Mesenchymal stem cell (in vitro differentiated cells and primary cell): ENCODE measurements around the gene TLN1.

Source experiments
- DNase-seq: peaks from one replicate; pipeline ENCODE4 v3.0.0-alpha.2; 2013
- H2AFZ ChIP-seq: one replicate; pipeline ENCODE4 v1.6.1; 2013; ENCODE audit warnings: low read depth, mild to moderate bottlenecking, control low read depth, inconsistent platforms, low read length, moderate library complexity
- H2AK5ac ChIP-seq: 2 replicates; pipeline ENCODE4 v1.6.1; 2013; ENCODE audit warnings: low read length, moderate library complexity, mild to moderate bottlenecking, inconsistent platforms; ENCODE audit not compliant: severe bottlenecking
- H2BK120ac ChIP-seq: one replicate; pipeline ENCODE4 v1.6.1; 2013; ENCODE audit warnings: low read depth, mild to moderate bottlenecking, inconsistent platforms, low read length, moderate library complexity
- H2BK12ac ChIP-seq, 2 experiments: one replicate each; pipeline ENCODE4 v1.6.1; 2013; ENCODE audit warnings: inconsistent platforms in 2 of 2, low read length in 2 of 2, mild to moderate bottlenecking in 2 of 2, moderate library complexity in 2 of 2, control low read depth in 1 of 2
- H2BK15ac ChIP-seq: one replicate; pipeline ENCODE4 v1.6.1; 2013; ENCODE audit warnings: mild to moderate bottlenecking, low read depth, inconsistent platforms; ENCODE audit not compliant: poor library complexity, severe bottlenecking
- H2BK5ac ChIP-seq: 2 replicates; pipeline ENCODE4 v1.6.1; 2013; ENCODE audit warnings: low read depth, mild to moderate bottlenecking, low read length, control low read depth, inconsistent platforms; ENCODE audit not compliant: poor library complexity, severe bottlenecking
- H3K14ac ChIP-seq, 2 experiments: one replicate each; pipeline ENCODE4 v1.6.1; 2013; ENCODE audit warnings: inconsistent platforms in 2 of 2, low read length in 2 of 2, control low read depth in 1 of 2, mild to moderate bottlenecking in 1 of 2, moderate library complexity in 1 of 2
- H3K18ac ChIP-seq, 2 experiments: one replicate each; pipeline ENCODE4 v1.6.1; 2013; ENCODE audit warnings: inconsistent platforms in 2 of 2, low read length in 2 of 2, control low read depth in 1 of 2, low read depth in 1 of 2, mild to moderate bottlenecking in 1 of 2
- H3K23ac ChIP-seq, 2 experiments: one replicate each; pipeline ENCODE4 v1.6.1; 2013; ENCODE audit warnings: inconsistent platforms in 2 of 2, low read length in 2 of 2, mild to moderate bottlenecking in 2 of 2, moderate library complexity in 2 of 2, control low read depth in 1 of 2
- H3K27ac ChIP-seq: 2 replicates; pipeline ENCODE4 v1.5.1; 2013; ENCODE audit warnings: mild to moderate bottlenecking, moderate library complexity, low read length, control low read depth, inconsistent platforms; ENCODE audit not compliant: poor library complexity, severe bottlenecking
- H3K27me3 ChIP-seq, 2 experiments: 2 replicates each; pipeline versions ENCODE4 v1.6.1 to v1.7.0; 2013; ENCODE audit warnings: low read length in 2 of 2, mild to moderate bottlenecking in 2 of 2, moderate library complexity in 2 of 2, control low read depth in 1 of 2, inconsistent platforms in 1 of 2; ENCODE audit not compliant: control insufficient read depth in 1 of 2, insufficient read depth in 1 of 2
- H3K36me3 ChIP-seq, 2 experiments: 2 replicates each; pipeline versions ENCODE4 v1.6.1 to v1.7.0; 2013; ENCODE audit warnings: low read length in 2 of 2, control low read depth in 1 of 2, inconsistent platforms in 1 of 2, low read depth in 1 of 2, mild to moderate bottlenecking in 1 of 2; ENCODE audit not compliant: insufficient read depth in 2 of 2, control insufficient read depth in 1 of 2
- H3K4ac ChIP-seq, 2 experiments: one replicate each; pipeline ENCODE4 v1.6.1; 2013; ENCODE audit warnings: inconsistent platforms in 2 of 2, low read length in 2 of 2, mild to moderate bottlenecking in 2 of 2, moderate library complexity in 2 of 2, control low read depth in 1 of 2, low read depth in 1 of 2
- H3K4me1 ChIP-seq: 2 replicates; pipeline ENCODE4 v1.6.1; 2013; ENCODE audit warnings: low read depth, low read length, control low read depth; ENCODE audit not compliant: control insufficient read depth, insufficient read depth
- H3K4me2 ChIP-seq: 2 replicates; pipeline ENCODE4 v1.6.1; 2013; ENCODE audit warnings: low read length, mild to moderate bottlenecking, inconsistent platforms; ENCODE audit not compliant: poor library complexity, severe bottlenecking
- H3K4me3 ChIP-seq, 2 experiments: 2 replicates each; pipeline versions ENCODE4 v1.5.1 to v1.7.0; 2013; ENCODE audit warnings: low read length in 2 of 2, mild to moderate bottlenecking in 2 of 2, control low read depth in 1 of 2, low read depth in 1 of 2; ENCODE audit not compliant: insufficient read depth in 1 of 2
- H3K79me1 ChIP-seq: replicated peaks from 2 replicates; pipeline ENCODE4 v1.6.1; 2013; ENCODE audit warnings: mild to moderate bottlenecking, control low read depth, low read length, inconsistent platforms; ENCODE audit not compliant: poor library complexity, severe bottlenecking
- H3K9ac ChIP-seq: 2 replicates; pipeline ENCODE4 v1.7.0; 2013; ENCODE audit warnings: mild to moderate bottlenecking, low read length, moderate library complexity
- H3K9me3 ChIP-seq: 2 replicates; pipeline ENCODE4 v1.7.0; 2013; ENCODE audit warnings: mild to moderate bottlenecking, low read length; ENCODE audit not compliant: control insufficient read depth
- H4K8ac ChIP-seq: one replicate; pipeline ENCODE4 v1.6.1; 2013; ENCODE audit warnings: inconsistent platforms, mild to moderate bottlenecking, low read length, moderate library complexity
- H4K91ac ChIP-seq: one replicate; pipeline ENCODE4 v1.6.1; 2013; ENCODE audit warnings: mild to moderate bottlenecking, low read length, inconsistent platforms
- WGBS: methylation state at CpG from one replicate; pipeline ENCODE4 v1.1.7; 2013; ENCODE audit warnings: mixed read lengths; 5-methylcytosine and 5-hydroxymethylcytosine counted together

Gene TLN1

DNA sequence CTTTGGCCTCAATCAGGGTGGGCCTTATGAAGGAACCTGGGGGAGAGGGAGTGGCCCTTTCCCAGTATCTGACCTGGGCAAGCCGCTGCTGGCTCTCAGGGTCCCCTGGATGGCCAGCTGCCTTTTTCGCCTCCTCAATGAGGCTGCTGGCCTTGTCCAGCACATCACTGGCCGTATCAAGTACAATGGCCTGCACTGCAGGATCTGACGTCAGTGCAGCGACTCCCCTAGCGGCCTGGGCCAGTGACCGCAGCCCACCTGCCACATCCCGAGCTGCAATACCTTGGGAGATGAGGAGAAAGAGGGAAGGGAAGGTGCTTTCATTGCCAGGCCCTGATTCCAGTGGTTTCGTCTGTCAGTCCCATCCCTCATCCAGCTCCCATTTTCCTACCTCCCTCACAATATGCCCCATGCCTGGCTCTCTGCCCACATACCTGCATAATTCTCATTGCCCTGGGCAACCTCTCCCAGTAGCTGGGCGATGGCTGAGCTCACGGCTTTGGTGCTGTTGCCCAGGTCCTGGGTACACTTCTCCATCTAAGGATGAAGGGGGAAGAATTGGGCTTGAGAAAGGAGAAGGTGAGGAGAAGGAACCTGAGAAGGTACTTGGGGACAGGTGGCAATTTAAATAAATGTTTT is 19.1 kb downstream of the TLN1 start:
- no peak overlapping the region for H2BK12ac ChIP-seq
- no peak overlapping the region for H3K4me3 ChIP-seq
- WGBS = 95% methylated on average over 10 of the region's 11 CpGs
- H3K9me3 ChIP-seq = no peaks in the 10 kb centered on the region
- no peak overlapping the region for H2AFZ ChIP-seq
- no peak overlapping the region for H3K23ac ChIP-seq
- no peak for DNase-seq
- H2BK15ac ChIP-seq = no peak overlapping the region
- no peak overlapping the region for H3K18ac ChIP-seq
- no peak overlapping the region for H3K9ac ChIP-seq
- H3K79me1 ChIP-seq = peaks cover 48% of the 10 kb centered on the region
- H2BK5ac ChIP-seq = no peak overlapping the region
- H3K27ac ChIP-seq = no peak overlapping the region
- H4K8ac ChIP-seq = no peak overlapping the region
- no peak overlapping the region for H2AK5ac ChIP-seq
- peaks cover 74 to 94% of the 10 kb centered on the region in 2 experiments for H3K36me3 ChIP-seq
- no peak overlapping the region for H2BK120ac ChIP-seq
- no peak overlapping the region for H3K4ac ChIP-seq
- H4K91ac ChIP-seq = no peak overlapping the region
- H3K4me2 ChIP-seq = no peak overlapping the region
- H3K4me1 ChIP-seq = peaks cover 7% of the 10 kb centered on the region
- no peak overlapping the region for H3K14ac ChIP-seq
- no peaks in the 10 kb centered on the region for H3K27me3 ChIP-seq

DNA sequence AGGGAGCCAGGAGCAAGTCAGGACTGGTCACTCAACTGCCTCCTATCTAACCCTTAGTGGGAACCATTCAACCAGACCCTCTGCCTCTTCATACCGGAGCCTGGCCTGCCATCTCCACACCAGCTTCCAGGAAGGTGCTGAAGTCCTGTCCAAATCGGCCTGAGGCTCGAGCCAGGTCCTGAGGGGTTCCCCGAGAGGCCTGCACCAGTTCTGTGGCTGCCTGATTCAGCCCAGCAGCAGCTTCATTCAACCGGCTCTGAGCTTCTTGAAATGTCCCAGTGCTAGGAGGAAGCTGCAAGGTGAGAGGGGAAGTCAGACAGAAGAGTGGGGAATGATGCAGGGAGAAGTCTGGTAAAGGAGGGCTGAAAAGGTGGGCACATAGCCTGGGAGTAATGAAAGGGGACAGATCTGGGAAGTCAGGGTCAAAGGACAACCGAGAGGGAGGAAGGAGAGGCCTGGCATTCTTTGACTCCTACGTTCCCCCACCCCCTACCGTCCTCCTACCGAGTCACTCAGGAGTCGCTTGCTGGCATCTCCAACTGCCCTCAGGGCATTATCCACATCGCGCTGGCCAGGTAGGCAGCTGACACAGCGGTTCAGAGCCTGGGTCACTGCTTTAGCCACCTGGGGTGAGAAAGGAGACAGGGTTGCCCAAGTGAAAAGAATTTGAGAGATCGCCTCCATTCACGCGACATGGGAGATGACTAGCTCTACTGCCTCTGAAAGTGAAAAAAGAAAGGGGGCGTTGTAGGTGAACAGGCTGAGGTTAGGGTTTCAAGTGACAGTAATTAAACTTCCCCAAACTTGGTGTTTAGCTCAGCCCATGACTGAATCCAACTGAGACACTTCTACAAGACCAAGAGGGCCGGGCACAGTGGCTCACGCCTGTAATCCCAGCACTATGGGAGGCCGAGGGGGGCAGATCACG is 20.2 kb downstream of the TLN1 start:
- DNase-seq = no peak
- no peak overlapping the region for H2AK5ac ChIP-seq
- H3K4me3 ChIP-seq = no peak overlapping the region
- no peak overlapping the region for H3K14ac ChIP-seq
- no peak overlapping the region for H3K9ac ChIP-seq
- no peak overlapping the region for H2BK5ac ChIP-seq
- H2BK15ac ChIP-seq = no peak overlapping the region
- H3K4ac ChIP-seq = no peak overlapping the region
- H3K9me3 ChIP-seq = no peaks in the 10 kb centered on the region
- H3K4me1 ChIP-seq = peaks cover 4% of the 10 kb centered on the region
- H2BK120ac ChIP-seq = no peak overlapping the region
- H4K8ac ChIP-seq = no peak overlapping the region
- H3K4me2 ChIP-seq = no peak overlapping the region
- H3K23ac ChIP-seq = no peak overlapping the region
- peaks cover 74 to 94% of the 10 kb centered on the region in 2 experiments for H3K36me3 ChIP-seq
- peaks cover 48% of the 10 kb centered on the region for H3K79me1 ChIP-seq
- WGBS = 97% methylated on average over 21 of the region's 21 CpGs
- no peak overlapping the region for H3K27ac ChIP-seq
- H2AFZ ChIP-seq = no peak overlapping the region
- no peak overlapping the region for H4K91ac ChIP-seq
- no peak overlapping the region for H3K18ac ChIP-seq
- H2BK12ac ChIP-seq = no peak overlapping the region
- H3K27me3 ChIP-seq = no peaks in the 10 kb centered on the region

DNA sequence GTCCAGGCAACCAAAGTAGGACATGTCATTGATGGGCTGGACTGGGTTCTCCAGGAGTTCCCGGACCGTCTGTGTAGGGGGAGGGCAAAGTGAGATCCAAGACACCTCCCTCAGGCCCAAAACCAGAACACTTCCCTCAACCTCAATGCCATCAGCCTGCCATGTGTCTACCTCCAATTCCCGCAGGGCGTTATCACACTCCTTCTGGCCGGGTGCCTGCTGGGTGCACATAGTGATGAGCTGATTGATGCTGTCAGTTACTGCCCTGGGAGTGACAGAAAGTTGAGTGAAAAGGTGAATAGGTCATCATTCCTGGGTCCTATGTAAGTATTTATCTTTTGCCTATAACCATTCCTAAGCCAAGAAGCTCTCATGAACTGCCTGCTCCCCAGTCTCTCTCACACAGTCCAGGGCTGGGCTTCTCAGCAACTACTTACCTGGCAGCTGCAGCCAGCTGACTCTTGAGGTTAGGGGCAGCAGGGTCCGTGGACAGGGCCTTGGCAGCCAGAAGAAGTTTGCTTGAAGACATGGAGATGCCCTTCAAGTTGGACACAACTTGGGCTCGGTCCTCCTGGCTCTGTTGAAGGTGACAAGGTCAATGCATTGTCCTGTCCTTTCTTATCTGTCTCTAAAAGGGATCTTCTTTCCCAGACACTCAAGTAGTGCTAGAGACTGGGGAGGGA is 21.0 kb downstream of the TLN1 start:
- no peak overlapping the region for H2BK15ac ChIP-seq
- H3K79me1 ChIP-seq = peaks cover 56% of the 10 kb centered on the region
- H3K9me3 ChIP-seq = no peaks in the 10 kb centered on the region

DNA sequence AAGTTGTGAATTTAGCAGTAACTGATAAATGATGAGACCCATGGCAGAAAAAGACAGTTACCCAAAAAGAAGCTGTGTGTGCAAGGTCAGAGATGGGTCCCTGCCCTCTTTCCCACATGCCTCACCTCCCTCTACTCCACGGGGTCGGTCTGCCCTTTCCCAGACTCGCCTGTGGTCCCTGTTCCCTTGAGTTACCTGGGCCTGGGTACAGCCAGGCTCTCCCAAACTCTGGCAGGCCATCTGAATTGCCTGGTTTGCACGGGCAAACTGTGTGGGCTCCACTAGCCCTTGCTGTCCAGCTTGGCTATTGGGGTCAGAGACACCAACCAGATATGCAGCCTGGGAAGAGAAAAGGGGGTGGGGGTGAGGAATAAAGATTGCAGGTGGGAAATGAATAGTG is 23.8 kb downstream of the TLN1 start:
- Histone ChIP-seq H3K4me3 (no peak overlapping the region), H3K4ac (no peak overlapping the region), H3K23ac (no peak overlapping the region), H3K4me2 (no peak overlapping the region), H3K4me1 (no peaks in the 10 kb centered on the region), H3K36me3 (peaks cover 83 to 94% of the 10 kb centered on the region in 2 experiments), H2AK5ac (no peak overlapping the region), H2BK15ac (no peak overlapping the region), H3K18ac (no peak overlapping the region), H4K8ac (no peak overlapping the region), H3K9me3 (no peaks in the 10 kb centered on the region), H2BK5ac (no peak overlapping the region), H3K14ac (no peak overlapping the region), H2BK120ac (no peak overlapping the region), H4K91ac (no peak overlapping the region), H3K9ac (no peak overlapping the region), H3K79me1 (peaks cover 61% of the 10 kb centered on the region), H3K27me3 (no peaks in the 10 kb centered on the region), H2AFZ (no peak overlapping the region), H3K27ac (no peak overlapping the region), H2BK12ac (no peak overlapping the region)
- no peak for DNase-seq
- 98% methylated on average over 4 of the region's 4 CpGs for WGBS

More for the DNA sequence above, 21.0 kb downstream of the TLN1 start:
- Histone ChIP-seq H2BK12ac (no peak overlapping the region), H3K23ac (no peak overlapping the region), H2BK5ac (no peak overlapping the region), H4K8ac (no peak overlapping the region), H3K27me3 (no peaks in the 10 kb centered on the region), H3K9ac (no peak overlapping the region), H2BK120ac (no peak overlapping the region), H3K4me1 (peaks cover 4% of the 10 kb centered on the region), H2AK5ac (no peak overlapping the region), H3K4me2 (no peak overlapping the region), H3K4ac (no peak overlapping the region), H3K4me3 (no peak overlapping the region), H3K18ac (no peak overlapping the region), H4K91ac (no peak overlapping the region), H3K27ac (no peak overlapping the region), H3K14ac (no peak overlapping the region), H2AFZ (no peak overlapping the region), H3K36me3 (peaks cover 76 to 94% of the 10 kb centered on the region in 2 experiments)
- 95% methylated on average over 7 of the region's 7 CpGs for WGBS
- DNase-seq = no peak
